Endothelial cell of umbilical vein (primary cell): ENCODE results near the gene MTG1. TPM values are rescaled to one million over a fixed set of nuclear protein-coding genes. Genes with fewer than 3 reads are reported as not detected.

Experiments
- BruUV-seq: library from RNA; stranded (reverse); fragments of 400-500 nt; replicated peaks from 2 replicates; lab custom pipeline; 2021; lab: Mats Ljungman, UMichigan
- CTCF ChIA-PET: fragments of 300-600, 350-600 bp; sonication (Branson Sonifier 250); formaldehyde crosslinking; loops from one replicate; lab custom pipeline; 2021; ENCODE audit warnings: antibody characterized with exemption, inconsistent platforms; lab: Charles Lee
- POLR2A ChIA-PET: fragments of 300-600, 350-600 bp; sonication (Branson Sonifier 250); formaldehyde crosslinking; loops from one replicate; lab custom pipeline; 2021; ENCODE audit warnings: antibody characterized with exemption, inconsistent platforms; lab: Charles Lee
- DNase-seq: peaks from one replicate; pipeline ENCODE4 v3.0.0-alpha.2; 2011; ENCODE audit warnings: low read depth, low spot score
- FAIRE-seq: peaks from 2 replicates; lab custom pipeline; 2011; peaks lifted over from hg19 to GRCh38; lab: Jason Lieb, UNC
- H2AFZ ChIP-seq: 2 replicates; pipeline ENCODE4 v1.6.0; 2012; ENCODE audit warnings: low read depth, low read length, control low read depth, inconsistent platforms
- H3K27ac ChIP-seq: 2 replicates; pipeline ENCODE4 v1.5.1; 2011; ENCODE audit warnings: low read depth, mild to moderate bottlenecking, control low read depth, low read length, moderate library complexity; ENCODE audit not compliant: insufficient read depth
- H3K27me3 ChIP-seq, 2 experiments: 2 replicates each; pipeline versions ENCODE4 v1.6.0 to v1.6.1; 2011; ENCODE audit warnings: low read length in 2 of 2, mixed read lengths in 1 of 2; ENCODE audit not compliant: control insufficient read depth in 2 of 2, insufficient read depth in 2 of 2
- H3K36me3 ChIP-seq, 2 experiments: 2 replicates in 1 of 2; 3 replicates in 1 of 2; pipeline ENCODE4 v1.5.1; 2011; ENCODE audit warnings: low read length in 2 of 2, mild to moderate bottlenecking in 1 of 2, moderate library complexity in 1 of 2; ENCODE audit not compliant: control insufficient read depth in 2 of 2, insufficient read depth in 2 of 2; ENCODE audit errors: extremely low read depth in 1 of 2
- H3K4me1 ChIP-seq: 3 replicates; pipeline ENCODE4 v1.5.1; 2011; ENCODE audit warnings: mild to moderate bottlenecking, low read length; ENCODE audit not compliant: control insufficient read depth, insufficient read depth; ENCODE audit errors: extremely low read depth
- H3K4me2 ChIP-seq: 2 replicates; pipeline ENCODE4 v1.6.1; 2011; ENCODE audit warnings: low read length, control low read depth, mixed read lengths; ENCODE audit not compliant: insufficient read depth
- H3K4me3 ChIP-seq, 3 experiments: fragments of 200-600 bp in 1 of 3; sonication (generic), shearing (Covaris generic) in 1 of 3; replicated peaks in 1 of 3; 2 replicates each; pipeline ENCODE4 v1.5.1; 2011 to 2016; ENCODE audit warnings: control low read depth in 3 of 3, low read length in 3 of 3, mild to moderate bottlenecking in 2 of 3, inconsistent platforms in 1 of 3, low read depth in 1 of 3, moderate library complexity in 1 of 3; ENCODE audit not compliant: insufficient read depth in 1 of 3
- H3K79me2 ChIP-seq: 2 replicates; pipeline ENCODE4 v1.6.0; 2012; ENCODE audit warnings: low read length, inconsistent platforms; ENCODE audit not compliant: control insufficient read depth, insufficient read depth
- H3K9ac ChIP-seq: replicated peaks from 2 replicates; pipeline ENCODE3; 2011; ENCODE audit warnings: low read length, control low read depth; ENCODE audit not compliant: insufficient read depth; ENCODE audit errors: extremely low read depth
- H3K9me1 ChIP-seq: replicated peaks from 3 replicates; pipeline ENCODE4 v1.6.0; 2011; ENCODE audit warnings: mild to moderate bottlenecking, low read length; ENCODE audit not compliant: control insufficient read depth, insufficient read depth; ENCODE audit errors: extremely low read depth
- H3K9me3 ChIP-seq: replicated peaks from 2 replicates; pipeline ENCODE4 v1.5.1; 2012; ENCODE audit warnings: low read length, inconsistent platforms; ENCODE audit not compliant: control insufficient read depth, insufficient read depth
- H4K20me1 ChIP-seq: replicated peaks from 2 replicates; pipeline ENCODE3; 2011; ENCODE audit warnings: mild to moderate bottlenecking, low read length; ENCODE audit not compliant: control insufficient read depth, insufficient read depth; ENCODE audit errors: extremely low read depth
- EZH2 ChIP-seq: IDR thresholded peaks from 2 replicates; pipeline ENCODE4 v1.6.1; 2012; ENCODE audit warnings: borderline replicate concordance, low read depth, mild to moderate bottlenecking, moderate library complexity, low read length, inconsistent platforms; ENCODE audit not compliant: severe bottlenecking
- FOS ChIP-seq: IDR thresholded peaks from 2 replicates; pipeline ENCODE4 v1.6.1; 2011; ENCODE audit warnings: mild to moderate bottlenecking, low read length, moderate library complexity, borderline replicate concordance; ENCODE audit not compliant: insufficient read depth
- GATA2 ChIP-seq: IDR thresholded peaks from 2 replicates; pipeline ENCODE4 v1.7.0; 2011; ENCODE audit warnings: low read depth, mild to moderate bottlenecking, moderate library complexity, mixed read lengths, low read length; ENCODE audit not compliant: insufficient read length, insufficient read depth
- JUN ChIP-seq: IDR thresholded peaks from 2 replicates; pipeline ENCODE4 v1.6.1; 2011; ENCODE audit warnings: borderline replicate concordance, low read depth; ENCODE audit not compliant: insufficient read length, insufficient read depth
- MYC ChIP-seq: IDR thresholded peaks from one replicate; pipeline ENCODE4 v1.6.1; 2011; ENCODE audit warnings: mild to moderate bottlenecking, low read depth, low read length
- POLR2A ChIP-seq: IDR thresholded peaks from 2 replicates; pipeline ENCODE4 v1.6.1; 2012; ENCODE audit warnings: low read depth, mild to moderate bottlenecking, control low read depth, low read length
- POLR2AphosphoS5 ChIP-seq: IDR thresholded peaks from 2 replicates; pipeline ENCODE4 v1.6.1; 2012; ENCODE audit warnings: low read depth, mild to moderate bottlenecking, control low read depth, low read length, moderate library complexity; ENCODE audit not compliant: insufficient read depth
- dilution Hi-C: fragments of 300-500 bp; cut with MboI; formaldehyde crosslinking; loops from one replicate; pipeline ENCODE4 v1.15.0; 2019; ENCODE audit warnings: low sequenced_read_pairs; ENCODE audit not compliant: extremely low pct_ligation_motif_present
- intact Hi-C: fragments of 100-400 bp; cut with micrococcal nuclease; formaldehyde crosslinking; loops from one replicate; pipeline ENCODE4 v1.10.0; 2022
- polyA plus RNA-seq, 4 experiments: library from polyadenylated mRNA; depleted of rRNA in 3 of 4; stranded (reverse) in 3 of 4; unstranded in 1 of 4; fragments of >200 nt; gene quantifications; 2 replicates each; pipeline versions ENCODE4 v1.2.1 to v1.2.3, GENCODE V29; 2011 to 2012; ENCODE audit warnings: missing spikeins in 1 of 4
- total RNA-seq: library from RNA; stranded (reverse); gene quantifications from 2 replicates; pipeline ENCODE4 v1.2.3, GENCODE V29; 2021
- TF ChIP-seq, protein P1 (sequence below): IDR thresholded peaks from 2 replicates; pipeline ENCODE4 v1.6.1; 2011; ENCODE audit not compliant: insufficient read depth, insufficient read length
- TF ChIP-seq, protein P2 (sequence below), 2 donors: IDR thresholded peaks; 1 replicate in 1 of 2; 2 replicates in 1 of 2; pipeline ENCODE4 v1.5.1; 2011; ENCODE audit warnings: low read length in 2 of 2, mild to moderate bottlenecking in 2 of 2, moderate library complexity in 2 of 2, control low read depth in 1 of 2, inconsistent platforms in 1 of 2, low read depth in 1 of 2; ENCODE audit not compliant: insufficient read depth in 1 of 2; ENCODE audit errors: extremely low read depth in 1 of 2

MTG1 gene
- total and polyA plus RNA-seq, 2 donors (not counting 3 experiments of a cell fraction or from before 2014, with no cell fraction given), result 66.5 to 91.6 TPM

DNA sequence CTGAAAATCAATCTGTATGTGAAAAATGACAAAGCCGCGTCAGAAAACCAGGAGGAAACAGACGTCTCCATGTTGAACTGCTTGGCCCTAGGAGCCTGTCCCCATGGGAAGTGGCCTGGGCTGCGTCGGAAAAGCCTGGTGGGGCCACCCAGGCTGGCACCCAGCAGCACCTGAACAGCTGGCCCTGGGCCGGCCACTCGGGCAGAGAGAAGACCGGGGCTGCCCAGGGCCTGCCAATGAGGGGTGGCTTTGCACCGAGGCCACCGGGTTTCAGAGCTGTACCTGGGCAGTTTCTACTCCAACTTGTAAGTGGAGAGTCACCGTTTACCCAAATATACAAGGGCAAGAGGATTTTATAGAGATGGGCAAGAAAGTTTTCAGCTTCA lies 35.0 kb upstream of the MTG1 start:
- no peak overlapping the region for H2AFZ ChIP-seq
- intact Hi-C loops (no loop called here), dilution Hi-C loops (no loop called here)
- CTCF ChIA-PET, result interaction anchor here (1.2 kb wide), 1 partner anchor 19 kb away, joined by 3 read pairs; no protein-coding TSS in a partner anchor
- no peak overlapping the region for H3K9ac ChIP-seq
- peaks cover 0 to 4% of the 10 kb centered on the region in 2 experiments for H3K36me3 ChIP-seq
- no peaks in the 10 kb centered on the region for H3K27me3 ChIP-seq
- no peak overlapping the region for H3K27ac ChIP-seq
- POLR2A ChIA-PET, result no interaction called here
- FAIRE-seq, result no peak
- no peaks in the 10 kb centered on the region for H3K79me2 ChIP-seq
- no peak for TF ChIP-seq FOS
- no peak for TF ChIP-seq GATA2
- TF ChIP-seq MYC, result no peak
- no peak for TF ChIP-seq EZH2
- TF ChIP-seq POLR2AphosphoS5, result no peak
- no peak for TF ChIP-seq POLR2A
- TF ChIP-seq, protein P1, sequence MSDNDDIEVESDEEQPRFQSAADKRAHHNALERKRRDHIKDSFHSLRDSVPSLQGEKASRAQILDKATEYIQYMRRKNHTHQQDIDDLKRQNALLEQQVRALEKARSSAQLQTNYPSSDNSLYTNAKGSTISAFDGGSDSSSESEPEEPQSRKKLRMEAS, result no peak
- TF ChIP-seq JUN, result no peak
- TF ChIP-seq, protein P2, sequence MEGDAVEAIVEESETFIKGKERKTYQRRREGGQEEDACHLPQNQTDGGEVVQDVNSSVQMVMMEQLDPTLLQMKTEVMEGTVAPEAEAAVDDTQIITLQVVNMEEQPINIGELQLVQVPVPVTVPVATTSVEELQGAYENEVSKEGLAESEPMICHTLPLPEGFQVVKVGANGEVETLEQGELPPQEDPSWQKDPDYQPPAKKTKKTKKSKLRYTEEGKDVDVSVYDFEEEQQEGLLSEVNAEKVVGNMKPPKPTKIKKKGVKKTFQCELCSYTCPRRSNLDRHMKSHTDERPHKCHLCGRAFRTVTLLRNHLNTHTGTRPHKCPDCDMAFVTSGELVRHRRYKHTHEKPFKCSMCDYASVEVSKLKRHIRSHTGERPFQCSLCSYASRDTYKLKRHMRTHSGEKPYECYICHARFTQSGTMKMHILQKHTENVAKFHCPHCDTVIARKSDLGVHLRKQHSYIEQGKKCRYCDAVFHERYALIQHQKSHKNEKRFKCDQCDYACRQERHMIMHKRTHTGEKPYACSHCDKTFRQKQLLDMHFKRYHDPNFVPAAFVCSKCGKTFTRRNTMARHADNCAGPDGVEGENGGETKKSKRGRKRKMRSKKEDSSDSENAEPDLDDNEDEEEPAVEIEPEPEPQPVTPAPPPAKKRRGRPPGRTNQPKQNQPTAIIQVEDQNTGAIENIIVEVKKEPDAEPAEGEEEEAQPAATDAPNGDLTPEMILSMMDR (IDR thresholded peaks at IDR 0.05; ENCODE audit: extremely low read depth in 1 of 2, insufficient read depth in 1 of 2, low read depth in 1 of 2, low read length in 2 of 2), result no peak
- H3K4me1 ChIP-seq, result peaks cover 3% of the 10 kb centered on the region
- DNase-seq, result no peak
- BruUV-seq, result no TSS peak
- H3K4me3 ChIP-seq, result no peak overlapping the region
- no peaks in the 10 kb centered on the region for H3K9me3 ChIP-seq
- no peak overlapping the region for H3K4me2 ChIP-seq
- H3K9me1 ChIP-seq, result no peaks in the 10 kb centered on the region
- H4K20me1 ChIP-seq, result no peaks in the 10 kb centered on the region
